ENCODE results near the gene ASPHD2. TPM values are rescaled to one million over a fixed set of nuclear protein-coding genes. Genes with fewer than 3 reads are reported as not detected.
"Not testable (repeated sequence)": the region's sequence is repeated elsewhere in the genome, so short reads cannot be mapped to it uniquely, and the experiment has no call there.

The ASPHD2 gene
- total RNA-seq, 2 donors from 2014 or later = 1.6 to 2.6 TPM

- no peaks in the 10 kb centered on the region for H3K9me3 ChIP-seq
- no peaks in the 10 kb centered on the region for H3K4me1 ChIP-seq (ENCODE audit: control insufficient read depth in 1 of 2, low read depth in 2 of 2)
- no peaks in the 10 kb centered on the region for H3K36me3 ChIP-seq
- TF ChIP-seq CTCF (IDR thresholded peaks at IDR 0.05) = no peak
- DNase-seq (ENCODE audit: low spot score) (no peak), ATAC-seq (ENCODE audit: insufficient number of reproducible peaks, low FRiP score, low read depth) (no peak)
- H3K27ac ChIP-seq = no peak overlapping the region
- no peak overlapping the region for H3K4me3 ChIP-seq
- H3K27me3 ChIP-seq (replicated peaks; ENCODE audit: insufficient read depth) = no peaks in the 10 kb centered on the region
These were observed 22.9 kb upstream of the ASPHD2 start for GRCh38 chr22:26406118-26406517.

GRCh38 chr22:26408562-26409220 is 20.4 kb upstream of the ASPHD2 start:
- not testable (repeated sequence) for H3K4me1 ChIP-seq (ENCODE audit: control insufficient read depth in 1 of 2, low read depth in 2 of 2); ATAC-seq (ENCODE audit: insufficient number of reproducible peaks, low FRiP score, low read depth); H3K27me3 ChIP-seq (replicated peaks; ENCODE audit: insufficient read depth); H3K27ac ChIP-seq; H3K9me3 ChIP-seq; DNase-seq (ENCODE audit: low spot score); H3K36me3 ChIP-seq; H3K4me3 ChIP-seq

GRCh38 chr22:26409719-26410335 is 19.2 kb upstream of the ASPHD2 start:
- no peak for ATAC-seq (ENCODE audit: insufficient number of reproducible peaks, low FRiP score, low read depth)
- no peaks in the 10 kb centered on the region for H3K9me3 ChIP-seq
- DNase-seq (ENCODE audit: low spot score) = no peak
- no peak overlapping the region for H3K27ac ChIP-seq
- no peaks in the 10 kb centered on the region for H3K4me1 ChIP-seq (ENCODE audit: control insufficient read depth in 1 of 2, low read depth in 2 of 2)
- H3K4me3 ChIP-seq = no peak overlapping the region
- TF ChIP-seq CTCF (IDR thresholded peaks at IDR 0.05) = no peak
- no peaks in the 10 kb centered on the region for H3K27me3 ChIP-seq (replicated peaks; ENCODE audit: insufficient read depth)
- H3K36me3 ChIP-seq = no peaks in the 10 kb centered on the region

- Histone ChIP-seq H3K4me1 (ENCODE audit: control insufficient read depth in 1 of 2, low read depth in 2 of 2) (no peaks in the 10 kb centered on the region), H3K27me3 (replicated peaks; ENCODE audit: insufficient read depth) (no peaks in the 10 kb centered on the region), H3K9me3 (no peaks in the 10 kb centered on the region), H3K27ac (no peak overlapping the region), H3K4me3 (no peak overlapping the region), H3K36me3 (no peaks in the 10 kb centered on the region)
- no peak for TF ChIP-seq CTCF (IDR thresholded peaks at IDR 0.05)
- ATAC-seq (ENCODE audit: insufficient number of reproducible peaks, low FRiP score, low read depth) = no peak
- DNase-seq (ENCODE audit: low spot score) = no peak
These were observed 18.7 kb upstream of the ASPHD2 start for GRCh38 chr22:26410386-26410785.

DNA sequence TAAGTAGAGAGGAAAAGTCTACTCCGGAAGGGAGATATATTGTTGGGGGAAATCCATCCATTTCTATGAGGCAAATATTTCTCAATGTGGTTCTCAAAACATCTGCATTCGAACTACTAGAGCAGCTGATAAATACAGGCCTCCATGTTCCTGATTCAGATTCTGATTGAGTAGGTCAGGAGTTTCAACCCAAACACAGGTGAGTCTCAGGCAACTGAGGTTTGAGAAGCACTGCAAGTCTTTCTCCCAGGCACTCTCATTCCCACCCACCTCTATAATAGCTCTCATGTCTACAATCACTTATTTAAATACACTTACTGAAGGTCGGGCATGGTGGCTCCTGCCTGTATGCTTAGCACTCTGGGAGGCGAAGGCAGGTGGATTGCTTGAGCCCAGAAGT is 14.7 kb upstream of the ASPHD2 start:
- Histone ChIP-seq H3K27me3 (replicated peaks; ENCODE audit: insufficient read depth) (no peaks in the 10 kb centered on the region), H3K27ac (no peak overlapping the region)

More for the DNA sequence above, 14.7 kb upstream of the ASPHD2 start:
- Histone ChIP-seq H3K9me3 (no peaks in the 10 kb centered on the region), H3K4me3 (no peak overlapping the region), H3K4me1 (ENCODE audit: control insufficient read depth in 1 of 2, low read depth in 2 of 2) (no peaks in the 10 kb centered on the region), H3K36me3 (no peaks in the 10 kb centered on the region)
- DNase-seq (ENCODE audit: low spot score) (no peak), ATAC-seq (ENCODE audit: insufficient number of reproducible peaks, low FRiP score, low read depth) (no peak)
- TF ChIP-seq CTCF (IDR thresholded peaks at IDR 0.05) = no peak
